ENCODE measurements around the gene ARHGDIA.

DNA sequence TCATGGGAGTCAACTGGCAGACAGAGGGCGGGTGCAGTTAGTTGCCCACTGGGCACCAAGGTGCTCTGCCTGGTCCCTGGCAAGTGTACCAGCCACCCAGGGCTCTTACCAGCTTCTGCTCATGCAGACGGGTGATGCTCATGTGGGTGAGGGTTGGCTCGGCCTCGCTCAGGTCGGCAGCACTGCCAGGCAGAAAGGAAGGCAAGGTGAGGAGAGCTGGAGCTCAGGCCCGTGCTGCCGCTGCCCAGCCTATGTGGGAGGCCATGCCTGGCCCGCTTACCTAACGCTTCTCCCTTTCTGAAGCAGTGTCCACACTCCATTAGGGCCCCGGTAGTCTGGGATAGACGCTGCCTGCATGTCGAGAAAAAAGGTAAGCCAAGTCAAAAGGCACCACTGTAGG, 44.2 kb upstream of the ARHGDIA start:
- TF ChIP-seq, protein P1, sequence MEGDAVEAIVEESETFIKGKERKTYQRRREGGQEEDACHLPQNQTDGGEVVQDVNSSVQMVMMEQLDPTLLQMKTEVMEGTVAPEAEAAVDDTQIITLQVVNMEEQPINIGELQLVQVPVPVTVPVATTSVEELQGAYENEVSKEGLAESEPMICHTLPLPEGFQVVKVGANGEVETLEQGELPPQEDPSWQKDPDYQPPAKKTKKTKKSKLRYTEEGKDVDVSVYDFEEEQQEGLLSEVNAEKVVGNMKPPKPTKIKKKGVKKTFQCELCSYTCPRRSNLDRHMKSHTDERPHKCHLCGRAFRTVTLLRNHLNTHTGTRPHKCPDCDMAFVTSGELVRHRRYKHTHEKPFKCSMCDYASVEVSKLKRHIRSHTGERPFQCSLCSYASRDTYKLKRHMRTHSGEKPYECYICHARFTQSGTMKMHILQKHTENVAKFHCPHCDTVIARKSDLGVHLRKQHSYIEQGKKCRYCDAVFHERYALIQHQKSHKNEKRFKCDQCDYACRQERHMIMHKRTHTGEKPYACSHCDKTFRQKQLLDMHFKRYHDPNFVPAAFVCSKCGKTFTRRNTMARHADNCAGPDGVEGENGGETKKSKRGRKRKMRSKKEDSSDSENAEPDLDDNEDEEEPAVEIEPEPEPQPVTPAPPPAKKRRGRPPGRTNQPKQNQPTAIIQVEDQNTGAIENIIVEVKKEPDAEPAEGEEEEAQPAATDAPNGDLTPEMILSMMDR (conservative IDR thresholded peaks at IDR 0.05; ENCODE audit: low read depth, low read length): no peak
- no peak for TF ChIP-seq EZH2 (IDR thresholded peaks at IDR 0.05; ENCODE audit: borderline replicate concordance, low read depth, low read length, poor library complexity, severe bottlenecking)

Measured in A673 (cell line).